Keratinocyte (primary cell): Measurements from ENCODE around the gene FAM184B. TPM values are rescaled to one million over a fixed set of nuclear protein-coding genes. Genes with fewer than 3 reads are reported as not detected.

Experiments
- DNase-seq: peaks from one replicate; pipeline ENCODE4 v3.0.0-alpha.2; 2011; ENCODE audit warnings: low read depth, missing footprints, low spot score
- FAIRE-seq: peaks from 2 replicates; lab custom pipeline; 2011; peaks lifted over from hg19 to GRCh38; lab: Jason Lieb, UNC
- H2AFZ ChIP-seq: 2 replicates; pipeline ENCODE4 v1.6.0; 2012; ENCODE audit warnings: low read length, control low read depth, inconsistent platforms; ENCODE audit not compliant: control insufficient read depth
- H3K27ac ChIP-seq: 2 replicates; pipeline ENCODE4 v1.5.1; 2011; ENCODE audit warnings: low read length; ENCODE audit not compliant: control insufficient read depth, insufficient read depth
- H3K27me3 ChIP-seq: 3 replicates; pipeline ENCODE4 v1.6.0; 2011; ENCODE audit warnings: low read length; ENCODE audit not compliant: control insufficient read depth, insufficient read depth; ENCODE audit errors: extremely low read depth
- H3K36me3 ChIP-seq, 2 experiments: 2 replicates in 1 of 2; 3 replicates in 1 of 2; pipeline ENCODE4 v1.5.1; 2011; ENCODE audit warnings: low read length in 2 of 2, mild to moderate bottlenecking in 1 of 2; ENCODE audit not compliant: control insufficient read depth in 2 of 2, insufficient read depth in 2 of 2; ENCODE audit errors: extremely low read depth in 1 of 2
- H3K4me1 ChIP-seq: 3 replicates; pipeline ENCODE4 v1.5.1; 2011; ENCODE audit warnings: low read length; ENCODE audit not compliant: control insufficient read depth, insufficient read depth; ENCODE audit errors: extremely low read depth
- H3K4me2 ChIP-seq: 3 replicates; pipeline ENCODE4 v1.6.0; 2011; ENCODE audit warnings: low read depth, low read length; ENCODE audit not compliant: control insufficient read depth, insufficient read depth; ENCODE audit errors: extremely low read depth
- H3K4me3 ChIP-seq, 3 experiments: fragments of 200-600 bp in 1 of 3; sonication (generic) in 1 of 3; 2 replicates in 2 of 3; 3 replicates in 1 of 3; pipeline ENCODE4 v1.5.1; 2011 to 2016; ENCODE audit warnings: low read length in 3 of 3, mild to moderate bottlenecking in 3 of 3, control low read depth in 2 of 3, inconsistent platforms in 1 of 3, low read depth in 1 of 3, mixed read lengths in 1 of 3, mixed run types in 1 of 3, moderate library complexity in 1 of 3; ENCODE audit not compliant: control insufficient read depth in 2 of 3, insufficient read depth in 2 of 3; ENCODE audit errors: extremely low read depth in 1 of 3
- H3K79me2 ChIP-seq: 2 replicates; pipeline ENCODE4 v1.6.0; 2012; ENCODE audit warnings: low read length; ENCODE audit not compliant: control insufficient read depth, insufficient read depth
- H3K9ac ChIP-seq: 3 replicates; pipeline ENCODE4 v1.6.0; 2011; ENCODE audit warnings: low read length; ENCODE audit not compliant: control insufficient read depth, insufficient read depth; ENCODE audit errors: extremely low read depth
- H3K9me1 ChIP-seq: 3 replicates; pipeline ENCODE4 v1.6.0; 2011; ENCODE audit warnings: low read length; ENCODE audit not compliant: control insufficient read depth, insufficient read depth; ENCODE audit errors: extremely low read depth
- H3K9me3 ChIP-seq: 2 replicates; pipeline ENCODE4 v1.5.1; 2012; ENCODE audit warnings: low read depth, low read length; ENCODE audit not compliant: control insufficient read depth
- H4K20me1 ChIP-seq: 3 replicates; pipeline ENCODE4 v1.6.0; 2011; ENCODE audit warnings: low read length; ENCODE audit not compliant: control insufficient read depth, insufficient read depth; ENCODE audit errors: extremely low read depth
- EZH2 ChIP-seq: IDR thresholded peaks from one replicate; pipeline ENCODE4 v1.6.1; 2012; ENCODE audit warnings: inconsistent platforms, mild to moderate bottlenecking, low read length, moderate library complexity
- dilution Hi-C: fragments of 300-500 bp; cut with MboI; formaldehyde crosslinking; loops from one replicate; pipeline ENCODE4 v1.7.0; 2020; ENCODE audit warnings: low sequenced_read_pairs; ENCODE audit not compliant: extremely low pct_ligation_motif_present
- polyA plus RNA-seq, 5 experiments: library from polyadenylated mRNA; depleted of rRNA in 3 of 5; stranded (reverse) in 3 of 5; stranded (forward) in 1 of 5; unstranded in 1 of 5; fragments of >200 nt; gene quantifications; 1 replicate in 1 of 5; 2 replicates in 3 of 5; 3 replicates in 1 of 5; pipeline versions ENCODE4 v1.2.1 to v1.2.3, GENCODE V29; 2011 to 2012; ENCODE audit warnings: missing spikeins in 2 of 5, low read depth in 1 of 5, low replicate concordance in 1 of 5
- TF ChIP-seq, protein P1 (sequence below), 3 experiments: IDR thresholded peaks in 1 of 3; conservative IDR thresholded peaks in 1 of 3; optimal IDR thresholded peaks in 1 of 3; 2 replicates in 2 of 3; 3 replicates in 1 of 3; pipeline versions ENCODE3 to v1.5.1; 2011; ENCODE audit warnings: low read length in 3 of 3, mild to moderate bottlenecking in 3 of 3, moderate library complexity in 2 of 3, control low read depth in 1 of 3, inconsistent platforms in 1 of 3; ENCODE audit not compliant: insufficient read depth in 2 of 3; ENCODE audit errors: extremely low read depth in 1 of 3

Gene FAM184B
- polyA plus RNA-seq, 1 donor (not counting 4 experiments of a cell fraction or from before 2014, with no cell fraction given), result 0.01 TPM

DNA sequence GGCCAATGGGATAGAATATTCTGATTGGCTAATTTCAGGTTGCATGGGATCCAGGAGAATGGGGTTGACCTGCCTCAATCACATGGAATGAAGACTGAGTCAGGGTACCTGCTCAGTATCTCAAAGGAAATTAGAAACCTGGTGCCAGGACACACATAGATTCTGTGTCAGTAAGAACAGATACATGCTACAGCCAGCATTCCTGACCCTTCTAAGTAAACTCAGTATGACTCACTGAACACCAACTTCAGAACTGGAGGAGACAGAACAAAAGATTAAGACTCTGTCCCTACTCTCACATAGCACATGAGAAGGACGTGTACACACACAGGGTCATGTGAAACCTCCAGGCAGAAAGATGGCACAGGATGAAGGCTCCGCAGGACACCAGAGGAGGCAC is 54.5 kb downstream of the FAM184B start:
- Histone ChIP-seq H3K9me1 (no peaks in the 10 kb centered on the region), H2AFZ (no peak overlapping the region), H3K4me1 (peaks cover 3% of the 10 kb centered on the region), H4K20me1 (no peaks in the 10 kb centered on the region), H3K79me2 (no peaks in the 10 kb centered on the region), H3K27ac (no peak overlapping the region), H3K4me2 (no peak overlapping the region), H3K9me3 (no peaks in the 10 kb centered on the region), H3K9ac (no peak overlapping the region), H3K27me3 (no peaks in the 10 kb centered on the region), H3K36me3 (no peaks in the 10 kb centered on the region), H3K4me3 (no peak overlapping the region)
- TF ChIP-seq EZH2, result no peak
- TF ChIP-seq, protein P1, sequence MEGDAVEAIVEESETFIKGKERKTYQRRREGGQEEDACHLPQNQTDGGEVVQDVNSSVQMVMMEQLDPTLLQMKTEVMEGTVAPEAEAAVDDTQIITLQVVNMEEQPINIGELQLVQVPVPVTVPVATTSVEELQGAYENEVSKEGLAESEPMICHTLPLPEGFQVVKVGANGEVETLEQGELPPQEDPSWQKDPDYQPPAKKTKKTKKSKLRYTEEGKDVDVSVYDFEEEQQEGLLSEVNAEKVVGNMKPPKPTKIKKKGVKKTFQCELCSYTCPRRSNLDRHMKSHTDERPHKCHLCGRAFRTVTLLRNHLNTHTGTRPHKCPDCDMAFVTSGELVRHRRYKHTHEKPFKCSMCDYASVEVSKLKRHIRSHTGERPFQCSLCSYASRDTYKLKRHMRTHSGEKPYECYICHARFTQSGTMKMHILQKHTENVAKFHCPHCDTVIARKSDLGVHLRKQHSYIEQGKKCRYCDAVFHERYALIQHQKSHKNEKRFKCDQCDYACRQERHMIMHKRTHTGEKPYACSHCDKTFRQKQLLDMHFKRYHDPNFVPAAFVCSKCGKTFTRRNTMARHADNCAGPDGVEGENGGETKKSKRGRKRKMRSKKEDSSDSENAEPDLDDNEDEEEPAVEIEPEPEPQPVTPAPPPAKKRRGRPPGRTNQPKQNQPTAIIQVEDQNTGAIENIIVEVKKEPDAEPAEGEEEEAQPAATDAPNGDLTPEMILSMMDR (optimal IDR thresholded peaks at IDR 0.05 in 1 of 3, IDR thresholded peaks at IDR 0.05 in 1 of 3, conservative IDR thresholded peaks at IDR 0.05 in 1 of 3; ENCODE audit: extremely low read depth in 1 of 3, insufficient read depth in 2 of 3, low read length in 3 of 3), result no peak
- dilution Hi-C loops, result no loop called here
- FAIRE-seq (no peak), DNase-seq (no peak)

- H3K9me3 ChIP-seq, result no peaks in the 10 kb centered on the region
- FAIRE-seq (no peak), DNase-seq (no peak)
- no peaks in the 10 kb centered on the region for H3K27me3 ChIP-seq
- H3K4me3 ChIP-seq, result no peak overlapping the region
- no peak overlapping the region for H2AFZ ChIP-seq
- no peak overlapping the region for H3K9ac ChIP-seq
- H3K36me3 ChIP-seq, result no peaks in the 10 kb centered on the region
- peaks cover 5% of the 10 kb centered on the region for H3K4me1 ChIP-seq
- no peaks in the 10 kb centered on the region for H3K9me1 ChIP-seq
- no peaks in the 10 kb centered on the region for H3K79me2 ChIP-seq
- H3K4me2 ChIP-seq, result no peak overlapping the region
- H3K27ac ChIP-seq, result no peak overlapping the region
- dilution Hi-C loops, result no loop called here
- TF ChIP-seq, protein P1 (optimal IDR thresholded peaks at IDR 0.05 in 1 of 3, IDR thresholded peaks at IDR 0.05 in 1 of 3, conservative IDR thresholded peaks at IDR 0.05 in 1 of 3; ENCODE audit: extremely low read depth in 1 of 3, insufficient read depth in 2 of 3, low read length in 3 of 3), result no peak
- TF ChIP-seq EZH2, result no peak
- no peaks in the 10 kb centered on the region for H4K20me1 ChIP-seq
These were observed 57.8 kb downstream of the FAM184B start for GRCh38 chr4:17723648-17724047.
